Measurements from ENCODE around the gene AVP.

Gene AVP

DNA sequence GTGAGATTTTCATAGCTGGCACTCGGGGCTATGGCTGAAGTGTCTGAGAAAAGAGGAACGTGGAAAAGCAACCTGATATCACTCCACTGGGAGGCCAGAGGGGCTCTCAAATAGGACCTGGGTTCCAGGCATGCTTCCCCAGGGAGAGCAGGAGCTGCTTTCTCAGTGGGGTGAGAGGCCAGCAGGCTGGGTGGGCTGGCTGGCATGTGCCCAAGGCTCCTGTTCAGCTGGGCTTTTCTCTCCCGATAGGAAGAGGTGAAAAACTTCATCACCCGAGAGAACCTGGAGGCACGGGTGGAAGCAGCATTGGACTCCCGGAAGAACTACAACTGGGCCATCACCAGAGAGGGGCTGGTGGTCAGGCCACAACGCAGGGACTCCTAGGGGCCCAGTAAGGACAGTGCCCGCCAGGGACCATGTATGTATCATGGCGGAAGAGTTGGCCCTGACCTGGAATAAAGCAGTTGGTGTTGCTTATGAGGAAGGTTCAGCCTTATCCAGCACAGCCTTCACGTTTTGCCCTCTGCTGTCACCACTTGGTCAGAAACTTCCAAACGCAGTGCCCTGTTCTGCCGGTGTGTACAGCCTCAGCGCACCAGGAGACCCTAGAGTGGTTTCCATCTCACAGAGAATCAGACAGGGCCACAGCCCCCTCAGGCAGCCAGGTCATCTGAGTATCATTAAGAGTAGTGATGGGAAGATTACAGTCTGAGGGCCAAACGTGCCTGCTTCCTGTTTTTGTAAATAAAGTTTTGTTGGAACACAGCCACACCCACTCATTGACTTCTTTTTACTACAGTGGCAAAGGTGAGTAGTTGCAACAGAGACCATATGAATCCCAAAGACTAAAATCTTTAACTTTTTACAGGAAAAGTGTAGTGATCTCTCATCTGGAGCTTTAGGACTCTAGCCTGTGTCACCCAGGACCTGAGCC lies 36.8 kb downstream of the AVP start:
- no peak for DNase-seq (ENCODE audit: low spot score)

DNA sequence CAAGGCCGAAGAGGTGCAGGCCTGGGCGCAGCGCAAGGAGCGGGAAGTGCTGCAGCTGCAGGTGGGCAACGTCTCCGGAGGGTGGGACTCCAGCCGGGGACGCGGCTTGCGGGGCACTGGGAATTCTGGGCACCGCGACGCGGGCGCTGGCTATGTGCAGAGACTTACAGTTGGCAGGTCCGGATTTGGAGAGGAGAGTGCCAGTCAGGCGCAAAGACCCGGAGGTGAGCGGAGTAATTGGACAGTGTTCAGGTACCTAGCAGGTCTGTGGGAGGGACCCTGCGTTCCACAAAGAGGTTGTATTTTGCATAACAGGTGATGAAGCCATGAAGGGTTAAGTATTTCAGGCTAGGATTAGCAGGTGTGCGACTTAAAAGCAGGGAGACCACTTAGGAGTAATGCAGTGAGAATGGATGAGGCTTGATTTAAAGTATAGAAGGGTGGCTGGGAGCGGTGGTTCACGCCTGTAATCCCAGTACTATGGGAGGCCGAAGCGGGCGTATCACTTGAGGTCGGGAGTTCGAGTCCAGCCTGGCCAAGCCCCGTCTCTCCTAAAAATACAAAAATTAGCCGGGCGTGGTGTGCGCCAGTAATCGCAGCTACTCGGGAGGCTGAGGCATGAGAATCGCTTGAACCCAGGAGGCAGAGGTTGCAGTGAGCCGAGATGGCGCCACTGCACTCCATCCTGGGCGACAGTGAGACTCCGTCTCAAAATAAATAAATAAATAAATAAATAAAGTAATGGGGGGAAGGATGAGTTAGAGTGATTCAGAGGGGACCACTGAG lies 37.7 kb downstream of the AVP start:
- DNase-seq (ENCODE audit: low spot score): peak; percentile 56

DNA sequence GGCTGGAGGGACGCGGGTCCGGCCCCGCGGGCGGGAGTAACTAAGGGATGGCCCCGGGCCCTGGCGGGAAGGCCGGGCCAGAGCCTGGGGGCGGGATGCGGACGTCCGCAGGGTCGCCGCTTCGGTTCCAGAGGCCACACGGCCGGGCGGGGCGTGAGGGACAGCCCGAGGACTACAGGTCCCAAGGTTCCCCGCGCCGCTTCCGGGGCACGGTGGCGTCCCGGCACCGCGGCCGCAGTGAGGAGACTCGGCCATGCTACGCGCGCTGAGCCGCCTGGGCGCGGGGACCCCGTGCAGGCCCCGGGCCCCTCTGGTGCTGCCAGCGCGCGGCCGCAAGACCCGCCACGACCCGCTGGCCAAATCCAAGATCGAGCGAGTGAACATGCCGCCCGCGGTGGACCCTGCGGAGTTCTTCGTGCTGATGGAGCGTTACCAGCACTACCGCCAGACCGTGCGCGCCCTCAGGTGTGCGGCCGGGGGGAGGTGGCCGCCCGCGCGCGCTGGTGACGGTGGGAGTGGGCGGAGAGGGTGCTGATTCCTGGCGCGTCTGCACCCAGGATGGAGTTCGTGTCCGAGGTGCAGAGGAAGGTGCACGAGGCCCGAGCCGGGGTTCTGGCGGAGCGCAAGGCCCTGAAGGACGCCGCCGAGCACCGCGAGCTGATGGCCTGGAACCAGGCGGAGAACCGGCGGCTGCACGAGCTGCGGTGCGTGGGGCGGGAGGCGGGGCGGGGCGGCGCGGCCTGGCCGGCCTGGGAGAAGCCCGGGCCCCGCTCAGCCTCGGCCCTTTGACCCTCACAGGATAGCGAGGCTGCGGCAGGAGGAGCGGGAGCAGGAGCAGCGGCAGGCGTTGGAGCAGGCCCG lies 38.5 kb downstream of the AVP start, which contains the start of gene MRPS26:
TSS of gene MRPS26 (plus strand) at position 237 of the 861 bp plus-strand sequence. CDS start at position 254, 17 bp downstream.
- DNase-seq (ENCODE audit: low spot score): peak; percentile 88

DNA sequence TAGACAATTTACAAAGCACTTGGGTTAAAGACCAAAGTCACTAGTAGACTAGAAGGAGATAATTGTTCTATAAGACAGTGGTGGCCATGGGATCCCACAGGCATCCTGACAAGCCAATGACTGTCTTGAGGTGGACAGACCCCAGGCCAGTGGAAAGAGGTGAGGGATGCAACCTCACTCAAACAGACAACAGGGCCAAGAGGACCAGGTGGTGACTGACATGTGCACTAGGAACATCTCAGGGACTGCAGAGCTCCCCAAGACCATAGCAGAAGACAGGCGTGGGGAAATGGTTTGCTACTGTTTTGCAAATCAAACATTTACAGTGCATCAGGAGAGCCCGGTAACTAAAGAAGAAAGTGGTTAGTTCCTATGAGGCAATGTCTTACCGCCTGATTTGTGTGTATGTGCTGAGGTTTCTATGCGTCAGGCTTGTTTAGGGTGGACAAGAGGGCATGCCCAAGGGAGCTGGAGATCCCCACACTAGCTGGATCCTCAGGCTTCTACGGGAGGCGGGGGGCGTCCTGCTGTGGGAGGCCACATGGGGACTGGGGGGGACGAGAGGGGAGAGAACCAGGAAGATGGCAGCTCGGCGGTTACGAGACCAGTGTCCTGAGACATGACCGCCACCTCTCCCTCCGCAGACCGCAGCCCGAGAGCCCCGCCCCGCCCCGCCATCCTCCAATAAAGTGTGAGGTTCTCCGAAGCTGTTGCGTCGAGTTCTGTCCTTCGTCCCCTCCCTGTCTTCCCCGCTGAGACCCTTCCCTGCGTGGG lies 39.3 kb downstream of the AVP start:
- DNase-seq (ENCODE audit: low spot score): peak; percentile 70

DNA sequence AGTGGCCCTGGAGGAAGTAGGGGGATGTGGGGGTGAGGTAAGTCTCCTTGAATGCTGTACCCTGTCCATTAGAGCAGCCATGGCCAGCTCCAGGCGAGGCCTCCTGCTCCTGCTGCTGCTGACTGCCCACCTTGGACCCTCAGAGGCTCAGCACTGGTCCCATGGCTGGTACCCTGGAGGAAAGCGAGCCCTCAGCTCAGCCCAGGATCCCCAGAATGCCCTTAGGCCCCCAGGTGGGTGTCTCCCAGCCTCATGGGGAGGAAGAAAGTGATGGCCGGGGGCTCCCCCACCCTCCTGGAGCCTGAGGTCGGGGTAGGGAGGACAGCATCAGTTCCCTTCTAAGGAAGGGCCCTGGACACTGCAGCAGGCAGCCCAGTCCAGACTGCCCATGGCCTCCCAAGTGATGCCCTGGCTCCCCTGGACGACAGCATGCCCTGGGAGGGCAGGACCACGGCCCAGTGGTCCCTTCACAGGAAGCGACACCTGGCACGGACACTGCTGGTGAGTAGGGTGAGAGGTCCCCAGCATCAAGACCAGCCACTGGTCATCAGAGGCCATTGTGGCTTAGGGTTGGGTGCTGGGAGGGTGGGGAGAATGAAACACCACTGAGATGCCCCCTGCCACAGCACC lies 40.1 kb downstream of the AVP start:
- no peak for DNase-seq (ENCODE audit: low spot score)

DNA sequence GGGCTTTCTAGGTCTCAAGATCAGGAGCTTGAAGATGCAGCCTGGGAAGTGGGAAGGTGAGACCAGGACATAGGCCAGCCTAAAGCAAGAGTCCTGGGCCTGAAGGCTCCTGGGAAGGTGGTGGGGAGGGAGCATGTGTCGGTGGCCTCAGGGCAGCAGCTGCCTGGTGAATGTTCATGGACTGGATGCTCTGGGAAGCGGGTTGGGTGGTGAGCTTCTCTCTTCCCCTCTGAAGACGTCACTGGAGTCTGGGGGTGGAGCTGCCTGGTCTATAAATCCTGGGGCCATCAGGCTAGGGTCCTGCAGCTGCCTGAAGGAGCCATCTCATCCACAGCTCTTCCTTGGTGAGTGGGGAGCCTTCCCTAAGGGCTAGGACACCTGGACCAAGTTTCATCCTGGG lies 41.2 kb downstream of the AVP start, which contains the start of gene GNRH2:
TSS of gene GNRH2 (plus strand) at position 301 of the 400 bp plus-strand sequence. CDS start 793 bp downstream, outside the sequence.
- DNase-seq (ENCODE audit: low spot score): no peak

DNA sequence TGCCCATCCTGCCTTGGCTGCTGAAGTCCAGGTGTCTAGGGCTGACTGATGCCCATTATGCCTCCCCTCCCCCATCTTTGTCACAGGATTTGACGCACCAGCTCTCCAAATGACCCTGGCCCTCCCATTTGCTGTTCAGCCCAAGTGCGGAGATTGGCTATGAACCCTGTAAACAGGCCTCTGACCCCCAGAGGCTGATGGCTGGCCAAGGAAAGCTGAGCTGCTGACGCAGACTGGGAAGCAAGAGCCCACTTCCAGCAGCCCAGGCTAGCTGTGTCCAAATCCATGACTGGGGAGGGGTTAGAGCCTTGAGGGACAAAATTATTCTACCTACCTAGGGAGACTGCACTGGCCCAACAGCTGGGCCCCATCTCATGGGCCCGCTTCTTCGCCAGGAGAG lies 41.9 kb downstream of the AVP start:
- no peak for DNase-seq (ENCODE audit: low spot score)

DNA sequence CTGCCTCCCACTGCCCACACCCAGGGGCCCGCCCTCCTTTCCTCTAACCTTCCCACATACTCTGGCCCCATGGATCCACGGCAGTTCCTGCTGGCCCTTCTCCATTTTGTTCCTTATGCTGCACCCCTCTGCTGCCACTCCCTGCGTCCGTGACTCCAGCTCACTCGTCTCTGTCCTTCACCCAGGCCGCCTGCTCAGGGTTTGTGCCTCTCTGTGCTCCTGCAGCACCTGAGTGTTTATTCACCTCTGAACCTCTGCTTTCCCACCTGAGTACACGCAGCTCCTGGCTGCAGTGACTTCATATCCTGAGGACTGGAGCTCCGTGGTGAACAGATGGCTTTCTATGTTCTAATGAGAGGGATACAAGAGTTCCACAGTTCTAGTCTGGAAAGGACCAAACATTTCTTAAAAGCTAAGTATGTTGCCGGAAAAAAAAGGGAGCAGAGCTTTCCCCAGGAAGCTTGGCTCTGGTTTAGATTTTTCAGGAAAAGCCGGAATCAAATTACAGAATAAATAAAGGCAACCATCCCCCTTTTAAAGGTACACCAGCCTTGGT lies 42.6 kb downstream of the AVP start:
- DNase-seq (ENCODE audit: low spot score): no peak

DNA sequence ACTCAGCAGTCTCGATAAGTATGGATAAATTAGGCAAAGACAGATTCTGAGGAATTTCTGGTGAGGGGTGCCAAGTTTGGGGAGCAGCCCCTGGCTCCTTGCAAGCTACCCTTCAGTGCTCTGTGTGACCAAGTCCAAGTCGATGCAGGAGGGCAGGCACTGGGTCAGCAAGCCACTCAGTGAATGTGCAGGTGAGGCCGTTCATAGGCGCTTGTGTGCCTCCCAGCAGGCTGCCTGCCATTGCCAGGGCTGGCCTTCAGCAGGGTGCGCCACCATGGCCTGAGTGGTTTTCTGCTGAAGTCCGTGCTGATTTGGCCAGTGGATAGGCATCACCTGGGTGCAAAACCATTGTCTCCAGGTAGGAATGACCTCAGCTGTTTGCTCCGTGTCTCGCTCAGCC lies 44.4 kb downstream of the AVP start:
- no peak for DNase-seq (ENCODE audit: low spot score)

DNA sequence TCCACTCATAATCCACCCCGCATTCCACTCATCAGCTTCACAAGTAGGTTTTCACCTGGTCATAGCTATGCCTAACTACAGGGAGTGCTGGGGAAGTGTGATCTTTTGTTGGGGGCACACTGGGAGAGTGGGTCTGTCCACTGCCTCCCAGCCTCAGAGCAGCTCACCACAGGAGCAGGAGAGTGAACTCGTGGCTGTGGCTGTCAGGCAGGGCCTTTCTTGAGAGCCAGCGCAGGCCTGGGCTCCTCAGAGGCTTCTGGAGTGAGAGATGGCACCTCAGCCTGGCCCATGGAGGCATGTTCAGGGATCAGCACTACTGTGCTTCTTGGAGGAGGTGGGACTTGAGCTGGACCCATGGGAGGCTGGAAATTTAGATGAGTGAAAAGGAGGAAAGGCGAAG lies 45.1 kb downstream of the AVP start:
- no peak for DNase-seq (ENCODE audit: low spot score)

DNA sequence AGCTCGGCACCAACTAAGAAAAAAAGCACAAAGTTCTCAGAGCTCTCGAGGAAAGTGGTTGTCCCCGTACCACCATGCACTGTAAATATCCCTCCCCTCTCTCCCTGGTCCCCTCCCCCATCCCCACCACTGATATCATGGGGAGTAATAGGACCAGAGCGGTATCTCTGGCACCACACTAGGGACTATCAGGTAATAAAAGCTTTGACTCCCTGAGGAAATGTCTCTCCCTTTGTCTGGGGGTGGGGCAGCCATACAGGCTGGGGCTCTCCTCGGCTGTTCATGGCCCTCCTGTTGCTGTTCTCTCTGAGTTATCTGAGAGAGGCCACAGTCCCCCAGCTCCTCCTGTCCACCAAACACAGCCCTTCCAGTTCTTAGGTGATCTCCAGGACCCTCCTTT lies 46.1 kb downstream of the AVP start:
- DNase-seq (ENCODE audit: low spot score): no peak

DNA sequence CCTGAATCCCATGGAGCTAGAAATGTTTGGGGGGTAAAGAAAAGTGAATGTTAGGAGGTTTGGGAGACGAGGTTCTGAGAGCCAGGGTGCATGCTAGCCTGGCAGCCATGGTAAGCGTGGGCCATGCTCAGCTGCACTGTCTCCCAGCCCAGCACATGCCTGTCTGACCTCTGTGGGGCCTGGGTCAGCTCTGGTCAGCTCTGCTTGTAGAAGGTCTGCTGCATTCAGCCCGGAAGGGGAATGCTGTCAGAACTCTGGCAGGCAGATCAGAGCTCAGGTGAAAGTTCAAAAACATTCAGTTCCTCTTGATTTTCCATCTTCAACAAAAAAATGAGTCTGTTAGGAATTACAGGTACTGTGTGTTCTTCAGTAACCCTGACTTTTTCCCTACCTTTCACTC lies 46.9 kb downstream of the AVP start:
- no peak for DNase-seq (ENCODE audit: low spot score)

DNA sequence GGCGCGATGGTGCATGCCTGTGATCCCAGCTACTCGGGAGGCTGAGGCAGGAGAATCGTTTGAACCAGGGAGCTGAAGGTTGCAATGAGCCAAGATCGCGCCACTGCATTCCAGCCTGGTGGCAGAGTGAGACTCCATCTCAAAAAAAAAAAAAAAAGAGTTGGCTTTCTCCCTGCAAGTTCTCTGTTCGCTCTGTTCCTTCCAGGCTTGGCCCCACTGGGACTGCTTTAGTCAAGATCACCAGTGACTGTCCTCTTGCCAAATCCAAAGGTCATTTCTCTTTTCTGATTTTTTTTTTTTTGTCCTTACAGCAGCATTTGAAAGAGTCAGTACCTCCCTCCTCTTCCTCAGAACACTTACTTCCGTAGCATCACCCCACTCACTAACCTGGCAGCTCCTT lies 51.9 kb downstream of the AVP start:
- DNase-seq (ENCODE audit: low spot score): no peak

Data from SW480 (cell line).